Adrenal gland (tissue), 12 donors: Measurements from ENCODE around the gene INPP5A. TPM values are rescaled to one million over a fixed set of nuclear protein-coding genes. Genes with fewer than 3 reads are reported as not detected.

Experiments
- DNase-seq, 7 donors: peaks; one replicate each; pipeline ENCODE4 v3.0.0-alpha.2; 2019 to 2020
- H3K27ac ChIP-seq, 5 donors: fragments of 200-600 bp; sonication (generic) in 4 of 5; 1 replicate in 3 of 5; 2 replicates in 2 of 5; pipeline versions ENCODE4 v1.5.1 to v1.8.0; 2016 to 2020; ENCODE audit warnings: mild to moderate bottlenecking in 1 of 5
- H3K27me3 ChIP-seq: fragments of 200-600 bp; 2 replicates; pipeline ENCODE4 v1.8.0; 2021
- H3K36me3 ChIP-seq, 2 donors: fragments of 200-600 bp; replicated peaks in 1 of 2; 1 replicate in 1 of 2; 2 replicates in 1 of 2; pipeline versions ENCODE4 v1.5.1 to v1.8.0; 2018 to 2022
- H3K4me1 ChIP-seq, 2 donors: fragments of 200-600 bp; replicated peaks in 1 of 2; 1 replicate in 1 of 2; 2 replicates in 1 of 2; pipeline versions ENCODE4 v1.5.1 to v1.8.0; 2018 to 2021
- H3K4me3 ChIP-seq, 4 donors: fragments of 200-600 bp; sonication (generic) in 3 of 4; one replicate each; pipeline ENCODE4 v1.5.1; 2016 to 2018
- H3K9me3 ChIP-seq, 3 donors: fragments of 200-600 bp; sonication (generic) in 1 of 3; replicated peaks in 1 of 3; 1 replicate in 2 of 3; 2 replicates in 1 of 3; pipeline versions ENCODE4 v1.5.1 to v1.8.0; 2016 to 2021
- CTCF ChIP-seq, 6 experiments: fragments of 450-650 bp in 4 of 6; fragments of 200-600 bp in 2 of 6; sonication (generic) in 1 of 6; IDR thresholded peaks; 1 replicate in 5 of 6; 2 replicates in 1 of 6; pipeline versions ENCODE4 v1.5.1 to v1.8.0; 2016 to 2021; ENCODE audit warnings: antibody characterized with exemption in 6 of 6, mild to moderate bottlenecking in 2 of 6, moderate library complexity in 1 of 6
- POLR2A ChIP-seq, 2 donors: fragments of 450-650 bp; IDR thresholded peaks; one replicate each; pipeline ENCODE4 v1.6.1; 2017; ENCODE audit warnings: antibody characterized with exemption in 2 of 2, mild to moderate bottlenecking in 2 of 2, moderate library complexity in 1 of 2
- WGBS, 4 donors: extraction: QIAGEN DNeasy Blood & Tissue Kit in 2 of 4; methylation state at CpG; one replicate each; pipeline versions ENCODE4 v1.1.5 to v1.1.7; 2013 to 2017; 5-methylcytosine and 5-hydroxymethylcytosine counted together
- intact Hi-C, 2 donors: fragments of 100-400 bp; cut with DNase I; formaldehyde crosslinking; loops; one replicate each; pipeline versions ENCODE4 v1.14.1 to v1.15.0; 2022 to 2023
- polyA plus RNA-seq, 3 donors: library from polyadenylated mRNA; stranded (reverse); fragments of 200-250 nt in 2 of 3; fragments of 350-450 nt in 1 of 3; fragmentation: Illumina TruSeq in 1 of 3; extraction: RNeasy Lipid Tissue Mini Kit (QIAGEN cat#74804) in 1 of 3; gene quantifications; one replicate each; pipeline ENCODE4 v1.2.3, GENCODE V29; 2013 to 2014
- total RNA-seq, 9 donors: library from RNA; depleted of rRNA in 4 of 9; stranded (reverse); fragments of >200 nt in 4 of 9; fragments of 120-200 nt in 1 of 9; fragmentation: NEBNext Ultra II Directional in 1 of 9; extraction: Animal tissue kit (Norgen Biotek cat#: 25700) in 1 of 9; gene quantifications; one replicate each; pipeline versions ENCODE4 v1.1.0 to v1.2.4, GENCODE V29; 2013 to 2023
- donor health status: healthy with polysubstance abuse.
- donor health status: Bipolar disorder and iron deficiency.
- donor health status: DM: yes; HTN: yes; CAD: no.
- donor health status: DM: no; HTN: no; CAD: no.
- donor health status: DM: no; HTN: no; CAD: no.
- donor health status: DM: yes; HTN: yes; CAD: no.

Gene INPP5A
- total and polyA plus RNA-seq, 12 donors: 13.5 to 62.9 (median 37.5) TPM

GRCh38 chr10:132593900-132594876, 56.6 kb downstream of the INPP5A start:
- no peak overlapping the region for H3K4me3 ChIP-seq
- 79 to 86% (median 80%) methylated on average over 23 to 25 of the region's 25 CpGs for WGBS, 4 donors
- H3K27me3 ChIP-seq: no peaks in the 10 kb centered on the region
- H3K9me3 ChIP-seq: no peaks in the 10 kb centered on the region
- no peak for TF ChIP-seq POLR2A (IDR thresholded peaks at IDR 0.05)
- no peak for TF ChIP-seq CTCF (IDR thresholded peaks at IDR 0.05)
- no peak for DNase-seq
- intact Hi-C loops: no loop called here
- no peaks in the 10 kb centered on the region for H3K36me3 ChIP-seq
- H3K27ac ChIP-seq: no peak overlapping the region
- peaks cover 7 to 48% of the 10 kb centered on the region in 2 donors for H3K4me1 ChIP-seq

GRCh38 chr10:132595021-132595420, 57.4 kb downstream of the INPP5A start:
- Histone ChIP-seq H3K4me1 (peaks cover 7 to 40% of the 10 kb centered on the region in 2 donors), H3K27ac (no peak overlapping the region)
- intact Hi-C loops: no loop called here

GRCh38 chr10:132595854-132596253, 58.3 kb downstream of the INPP5A start:
- peaks cover 7 to 31% of the 10 kb centered on the region in 2 donors for H3K4me1 ChIP-seq
- intact Hi-C loops: no loop called here
- TF ChIP-seq CTCF (IDR thresholded peaks at IDR 0.05) (no peak), POLR2A (IDR thresholded peaks at IDR 0.05) (no peak)

More at GRCh38 chr10:132595021-132595420, 57.4 kb downstream of the INPP5A start:
- DNase-seq: no peak
- Histone ChIP-seq H3K9me3 (no peaks in the 10 kb centered on the region), H3K27me3 (no peaks in the 10 kb centered on the region), H3K36me3 (no peaks in the 10 kb centered on the region), H3K4me3 (no peak overlapping the region)
- 84 to 93% (median 86%) methylated on average over 11 of the region's 11 CpGs for WGBS, 4 donors
- TF ChIP-seq POLR2A (IDR thresholded peaks at IDR 0.05): no peak
- no peak for TF ChIP-seq CTCF (IDR thresholded peaks at IDR 0.05)

GRCh38 chr10:132596742-132597279, 59.2 kb downstream of the INPP5A start:
- no peak overlapping the region for H3K4me3 ChIP-seq
- H3K9me3 ChIP-seq: no peaks in the 10 kb centered on the region
- TF ChIP-seq CTCF (IDR thresholded peaks at IDR 0.05) (no peak), POLR2A (IDR thresholded peaks at IDR 0.05) (no peak)
- H3K27ac ChIP-seq: no peak overlapping the region
- DNase-seq: no peak
- H3K27me3 ChIP-seq: no peaks in the 10 kb centered on the region
- peaks cover 3 to 22% of the 10 kb centered on the region in 2 donors for H3K4me1 ChIP-seq
- intact Hi-C loops: no loop called here
- no peaks in the 10 kb centered on the region for H3K36me3 ChIP-seq
- 85 to 97% (median 92%) methylated on average over 6 to 21 of the region's 21 CpGs for WGBS, 4 donors

More at GRCh38 chr10:132595854-132596253, 58.3 kb downstream of the INPP5A start:
- Histone ChIP-seq H3K27me3 (no peaks in the 10 kb centered on the region), H3K9me3 (no peaks in the 10 kb centered on the region), H3K36me3 (no peaks in the 10 kb centered on the region), H3K4me3 (no peak overlapping the region), H3K27ac (no peak overlapping the region)
- no peak for DNase-seq
- WGBS, 4 donors: 73 to 79% (median 77%) methylated on average over 7 of the region's 7 CpGs
